KMS-11 (cell line): ENCODE measurements around the gene GRK4.

ENCODE experiments used
- H2AFZ ChIP-seq: fragments of 200-600 bp; sonication (generic); 2 replicates; pipeline ENCODE4 v1.6.1; 2016; ENCODE audit warnings: antibody characterized with exemption, mixed run types, low read depth
- H3K27ac ChIP-seq: fragments of 200-600 bp; sonication (generic); 2 replicates; pipeline ENCODE4 v1.6.1; 2016; ENCODE audit warnings: mild to moderate bottlenecking, mixed run types
- H3K27me3 ChIP-seq: fragments of 200-600 bp; sonication (generic); 2 replicates; pipeline ENCODE4 v1.6.1; 2017; ENCODE audit warnings: mild to moderate bottlenecking, low read depth, mixed run types, moderate library complexity; ENCODE audit not compliant: insufficient read depth
- H3K36me3 ChIP-seq: fragments of 200-600 bp; sonication (generic); 2 replicates; pipeline ENCODE4 v1.6.1; 2017; ENCODE audit warnings: mild to moderate bottlenecking, mixed run types; ENCODE audit not compliant: insufficient read depth
- H3K4me1 ChIP-seq: fragments of 200-600 bp; sonication (generic); 2 replicates; pipeline ENCODE4 v1.6.1; 2016; ENCODE audit warnings: mild to moderate bottlenecking, low read depth, mixed run types; ENCODE audit not compliant: poor library complexity, severe bottlenecking
- H3K4me2 ChIP-seq: fragments of 200-600 bp; sonication (generic); 2 replicates; pipeline ENCODE4 v1.7.0; 2016; ENCODE audit warnings: mild to moderate bottlenecking, mixed run types
- H3K4me3 ChIP-seq: fragments of 200-600 bp; sonication (generic); IDR thresholded peaks from 2 replicates; pipeline ENCODE4 v1.6.1; 2017; ENCODE audit warnings: low read depth, low read length, mixed read lengths; ENCODE audit not compliant: insufficient read depth
- H3K79me2 ChIP-seq: fragments of 200-600 bp; sonication (generic); 2 replicates; pipeline ENCODE4 v1.6.1; 2016; ENCODE audit warnings: low read depth, mixed run types; ENCODE audit not compliant: insufficient read depth
- H3K9ac ChIP-seq: fragments of 200-600 bp; sonication (generic); 2 replicates; pipeline ENCODE4 v1.6.1; 2016; ENCODE audit warnings: mild to moderate bottlenecking, mixed run types
- H4K20me1 ChIP-seq: fragments of 200-600 bp; sonication (generic); 2 replicates; pipeline ENCODE4 v1.6.1; 2016; ENCODE audit warnings: mild to moderate bottlenecking, mixed run types; ENCODE audit not compliant: insufficient read depth
- CTCF ChIP-seq: fragments of 200-600 bp; sonication (generic); conservative IDR thresholded peaks from 2 replicates; pipeline ENCODE4 v1.6.1; 2017; ENCODE audit warnings: low read depth, mild to moderate bottlenecking, antibody characterized with exemption, low read length, moderate library complexity, mixed read lengths

Gene GRK4

GRCh38 chr4:3040452-3041191, 77.3 kb downstream of the GRK4 start:
- Histone ChIP-seq H3K27ac (no peak overlapping the region), H3K79me2 (no peaks in the 10 kb centered on the region), H3K4me2 (no peak overlapping the region), H3K4me3 (no peak overlapping the region), H3K36me3 (no peaks in the 10 kb centered on the region), H2AFZ (no peak overlapping the region), H3K9ac (no peak overlapping the region), H4K20me1 (no peaks in the 10 kb centered on the region), H3K27me3 (peaks cover 25% of the 10 kb centered on the region; the same call in 1 of the 2 replicates), H3K4me1 (no peaks in the 10 kb centered on the region)
- no peak for TF ChIP-seq CTCF

DNA sequence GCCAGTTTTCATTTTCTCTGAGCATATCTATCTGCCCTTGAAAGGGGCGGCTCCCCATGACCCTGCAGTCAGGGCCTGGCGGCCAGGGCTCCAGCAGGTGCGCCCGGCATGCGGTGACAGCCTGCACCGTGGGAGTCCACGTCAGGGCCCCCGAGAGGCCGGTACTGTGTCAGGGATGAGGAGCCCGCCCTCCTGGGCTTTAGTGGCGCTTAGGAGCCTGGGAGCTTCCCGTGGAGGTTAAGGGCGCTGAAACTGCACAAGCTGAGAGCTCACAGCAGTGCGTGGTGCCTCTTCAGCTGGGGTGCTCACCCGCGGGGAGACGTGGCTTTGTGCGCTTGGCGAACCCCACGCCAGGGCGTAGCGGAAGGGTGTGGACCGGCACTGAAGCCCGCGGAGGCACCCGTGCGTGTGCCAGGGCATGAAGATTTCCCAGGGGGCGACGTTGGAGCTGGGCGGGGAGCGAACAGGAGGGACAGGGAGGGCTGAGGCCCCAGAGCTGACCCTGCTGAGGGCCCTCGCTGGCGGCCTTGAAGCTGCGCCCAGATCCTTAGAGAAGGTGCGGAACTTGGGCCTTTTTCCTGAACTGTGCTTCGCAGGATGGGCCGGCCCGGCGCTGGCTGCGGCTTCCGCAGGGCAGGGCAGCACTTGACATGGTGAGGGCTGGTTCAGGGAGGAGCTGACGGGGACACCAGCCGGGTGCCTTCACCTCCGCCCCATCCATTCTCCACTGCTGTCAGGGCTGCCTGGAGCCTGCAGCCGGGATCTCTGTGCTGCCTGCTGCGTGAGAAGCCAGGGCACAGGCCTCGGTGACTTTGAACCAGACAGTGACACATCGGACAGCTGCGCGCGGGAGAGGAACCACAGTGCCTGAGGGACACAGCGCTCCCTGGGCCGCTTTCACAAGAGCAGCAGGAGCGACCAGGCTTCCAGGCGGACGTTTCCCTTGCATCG, 78.1 kb downstream of the GRK4 start:
- H3K27me3 ChIP-seq, result peaks cover 31% of the 10 kb centered on the region; the same call in 1 of the 2 replicates
- H3K36me3 ChIP-seq, result no peaks in the 10 kb centered on the region
- no peaks in the 10 kb centered on the region for H3K79me2 ChIP-seq
- TF ChIP-seq CTCF, result no peak
- no peak overlapping the region for H2AFZ ChIP-seq
- no peak overlapping the region for H3K27ac ChIP-seq
- H3K4me2 ChIP-seq, result no peak overlapping the region
- no peaks in the 10 kb centered on the region for H3K4me1 ChIP-seq
- H4K20me1 ChIP-seq, result no peaks in the 10 kb centered on the region
- H3K4me3 ChIP-seq, result no peak overlapping the region
- H3K9ac ChIP-seq, result no peak overlapping the region

GRCh38 chr4:3042226-3042625, 78.9 kb downstream of the GRK4 start:
- Histone ChIP-seq H3K36me3 (no peaks in the 10 kb centered on the region), H3K4me3 (no peak overlapping the region), H3K79me2 (no peaks in the 10 kb centered on the region), H4K20me1 (no peaks in the 10 kb centered on the region), H3K4me2 (no peak overlapping the region), H3K9ac (no peak overlapping the region), H3K27me3 (peaks cover 31% of the 10 kb centered on the region; the same call in 1 of the 2 replicates), H2AFZ (no peak overlapping the region), H3K4me1 (peaks cover 3% of the 10 kb centered on the region), H3K27ac (no peak overlapping the region)
- TF ChIP-seq CTCF, result no peak

GRCh38 chr4:3043282-3044020, 80.1 kb downstream of the GRK4 start:
- no peaks in the 10 kb centered on the region for H4K20me1 ChIP-seq
- H3K4me2 ChIP-seq, result no peak overlapping the region
- no peak for TF ChIP-seq CTCF
- no peaks in the 10 kb centered on the region for H3K36me3 ChIP-seq
- H3K4me1 ChIP-seq, result peaks cover 9% of the 10 kb centered on the region
- no peak overlapping the region for H3K27ac ChIP-seq
- no peaks in the 10 kb centered on the region for H3K79me2 ChIP-seq
- no peak overlapping the region for H3K9ac ChIP-seq
- peaks cover 34% of the 10 kb centered on the region; the same call in 1 of the 2 replicates for H3K27me3 ChIP-seq
- no peak overlapping the region for H2AFZ ChIP-seq
- no peak overlapping the region for H3K4me3 ChIP-seq
